HL-60 (cell line): Measurements from ENCODE around the gene ROBO1.

ENCODE experiments used
- DNase-seq, 2 experiments: peaks; one replicate each; pipeline ENCODE4 v3.0.0-alpha.2; 2010 to 2020; ENCODE audit warnings: low read depth in 1 of 2, low spot score in 1 of 2
- H3K27ac ChIP-seq: fragments of 250-450 bp; sonication (Bioruptor Pico); replicated peaks from 2 replicates; pipeline ENCODE4 v1.5.1; 2020; ENCODE audit warnings: mild to moderate bottlenecking, moderate library complexity
- H3K27me3 ChIP-seq: fragments of 250-450 bp; sonication (Bioruptor Pico); 2 replicates; pipeline ENCODE4 v1.5.1; 2021; ENCODE audit warnings: mild to moderate bottlenecking, moderate library complexity; ENCODE audit not compliant: insufficient read depth, poor library complexity, severe bottlenecking
- H3K4me3 ChIP-seq: replicated peaks from 2 replicates; pipeline ENCODE4 v1.5.1; 2011; ENCODE audit warnings: mild to moderate bottlenecking, control low read depth, low read length; ENCODE audit not compliant: insufficient read depth
- GABPA ChIP-seq: IDR thresholded peaks from 2 replicates; pipeline ENCODE4 v1.6.1; 2012; ENCODE audit warnings: low read depth
- POLR2AphosphoS5 ChIP-seq: IDR thresholded peaks from 2 replicates; pipeline ENCODE4 v1.6.1; 2012; ENCODE audit warnings: low read depth
- SPI1 ChIP-seq: IDR thresholded peaks from 2 replicates; pipeline ENCODE4 v1.6.1; 2012; ENCODE audit warnings: low read depth, mild to moderate bottlenecking, borderline replicate concordance
- TF ChIP-seq, protein P1 (sequence below): IDR thresholded peaks from one replicate; pipeline ENCODE4 v1.5.1; 2011; ENCODE audit warnings: low read length, control low read depth, inconsistent platforms; ENCODE audit not compliant: insufficient read depth
- TF ChIP-seq, protein P2 (sequence below): IDR thresholded peaks from 2 replicates; pipeline ENCODE4 v1.6.1; 2012; ENCODE audit warnings: low read depth; ENCODE audit not compliant: insufficient replicate concordance

Gene ROBO1

GRCh38 chr3:78846718-78847117 is 921.1 kb downstream of the ROBO1 start:
- Histone ChIP-seq H3K27me3 (no peaks in the 10 kb centered on the region), H3K27ac (no peak overlapping the region), H3K4me3 (no peak overlapping the region)
- no peak for TF ChIP-seq SPI1
- TF ChIP-seq GABPA = no peak
- TF ChIP-seq, protein P1, sequence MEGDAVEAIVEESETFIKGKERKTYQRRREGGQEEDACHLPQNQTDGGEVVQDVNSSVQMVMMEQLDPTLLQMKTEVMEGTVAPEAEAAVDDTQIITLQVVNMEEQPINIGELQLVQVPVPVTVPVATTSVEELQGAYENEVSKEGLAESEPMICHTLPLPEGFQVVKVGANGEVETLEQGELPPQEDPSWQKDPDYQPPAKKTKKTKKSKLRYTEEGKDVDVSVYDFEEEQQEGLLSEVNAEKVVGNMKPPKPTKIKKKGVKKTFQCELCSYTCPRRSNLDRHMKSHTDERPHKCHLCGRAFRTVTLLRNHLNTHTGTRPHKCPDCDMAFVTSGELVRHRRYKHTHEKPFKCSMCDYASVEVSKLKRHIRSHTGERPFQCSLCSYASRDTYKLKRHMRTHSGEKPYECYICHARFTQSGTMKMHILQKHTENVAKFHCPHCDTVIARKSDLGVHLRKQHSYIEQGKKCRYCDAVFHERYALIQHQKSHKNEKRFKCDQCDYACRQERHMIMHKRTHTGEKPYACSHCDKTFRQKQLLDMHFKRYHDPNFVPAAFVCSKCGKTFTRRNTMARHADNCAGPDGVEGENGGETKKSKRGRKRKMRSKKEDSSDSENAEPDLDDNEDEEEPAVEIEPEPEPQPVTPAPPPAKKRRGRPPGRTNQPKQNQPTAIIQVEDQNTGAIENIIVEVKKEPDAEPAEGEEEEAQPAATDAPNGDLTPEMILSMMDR = no peak
- TF ChIP-seq, protein P2, sequence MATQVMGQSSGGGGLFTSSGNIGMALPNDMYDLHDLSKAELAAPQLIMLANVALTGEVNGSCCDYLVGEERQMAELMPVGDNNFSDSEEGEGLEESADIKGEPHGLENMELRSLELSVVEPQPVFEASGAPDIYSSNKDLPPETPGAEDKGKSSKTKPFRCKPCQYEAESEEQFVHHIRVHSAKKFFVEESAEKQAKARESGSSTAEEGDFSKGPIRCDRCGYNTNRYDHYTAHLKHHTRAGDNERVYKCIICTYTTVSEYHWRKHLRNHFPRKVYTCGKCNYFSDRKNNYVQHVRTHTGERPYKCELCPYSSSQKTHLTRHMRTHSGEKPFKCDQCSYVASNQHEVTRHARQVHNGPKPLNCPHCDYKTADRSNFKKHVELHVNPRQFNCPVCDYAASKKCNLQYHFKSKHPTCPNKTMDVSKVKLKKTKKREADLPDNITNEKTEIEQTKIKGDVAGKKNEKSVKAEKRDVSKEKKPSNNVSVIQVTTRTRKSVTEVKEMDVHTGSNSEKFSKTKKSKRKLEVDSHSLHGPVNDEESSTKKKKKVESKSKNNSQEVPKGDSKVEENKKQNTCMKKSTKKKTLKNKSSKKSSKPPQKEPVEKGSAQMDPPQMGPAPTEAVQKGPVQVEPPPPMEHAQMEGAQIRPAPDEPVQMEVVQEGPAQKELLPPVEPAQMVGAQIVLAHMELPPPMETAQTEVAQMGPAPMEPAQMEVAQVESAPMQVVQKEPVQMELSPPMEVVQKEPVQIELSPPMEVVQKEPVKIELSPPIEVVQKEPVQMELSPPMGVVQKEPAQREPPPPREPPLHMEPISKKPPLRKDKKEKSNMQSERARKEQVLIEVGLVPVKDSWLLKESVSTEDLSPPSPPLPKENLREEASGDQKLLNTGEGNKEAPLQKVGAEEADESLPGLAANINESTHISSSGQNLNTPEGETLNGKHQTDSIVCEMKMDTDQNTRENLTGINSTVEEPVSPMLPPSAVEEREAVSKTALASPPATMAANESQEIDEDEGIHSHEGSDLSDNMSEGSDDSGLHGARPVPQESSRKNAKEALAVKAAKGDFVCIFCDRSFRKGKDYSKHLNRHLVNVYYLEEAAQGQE = no peak
- no peak for TF ChIP-seq POLR2AphosphoS5
- no peak for DNase-seq

- H3K4me3 ChIP-seq = no peak overlapping the region
- H3K27ac ChIP-seq = no peak overlapping the region
- TF ChIP-seq, protein P1 = no peak
- TF ChIP-seq POLR2AphosphoS5 (no peak), SPI1 (no peak), GABPA (no peak)
- TF ChIP-seq, protein P2 = no peak
- no peaks in the 10 kb centered on the region for H3K27me3 ChIP-seq
- no peak for DNase-seq
Observed at GRCh38 chr3:78845605-78846004, 922.2 kb downstream of the ROBO1 start.

GRCh38 chr3:78844307-78844706 is 923.5 kb downstream of the ROBO1 start:
- H3K4me3 ChIP-seq = no peak overlapping the region
- no peak for DNase-seq
- H3K27me3 ChIP-seq = no peaks in the 10 kb centered on the region
- no peak overlapping the region for H3K27ac ChIP-seq
- no peak for TF ChIP-seq POLR2AphosphoS5
- TF ChIP-seq, protein P1 = no peak
- no peak for TF ChIP-seq GABPA
- no peak for TF ChIP-seq SPI1
- TF ChIP-seq, protein P2 = no peak
